RWPE2 (cell line): ENCODE data around the gene MYEOV.

Experiments used
- ATAC-seq: fragments of 200-7000 bp; cut with Tn5 transposase; 3 replicates; pipeline ENCODE4 v1.9.1; 2021; ENCODE audit warnings: low read depth
- DNase-seq: peaks from one replicate; pipeline ENCODE4 v3.0.0-alpha.2; 2020; ENCODE audit warnings: low spot score
- H3K27ac ChIP-seq: fragments of 450-650 bp; 2 replicates; pipeline ENCODE4 v1.5.1; 2017; ENCODE audit warnings: mild to moderate bottlenecking; ENCODE audit not compliant: poor library complexity, severe bottlenecking
- H3K27me3 ChIP-seq: fragments of 250-450 bp; sonication (Bioruptor Pico); 2 replicates; pipeline ENCODE4 v1.5.1; 2021; ENCODE audit warnings: mild to moderate bottlenecking, moderate library complexity; ENCODE audit not compliant: insufficient read depth, poor library complexity, severe bottlenecking
- H3K36me3 ChIP-seq: fragments of 250-450 bp; sonication (Bioruptor Pico); 2 replicates; pipeline ENCODE4 v1.5.1; 2020; ENCODE audit warnings: low read depth, mild to moderate bottlenecking, moderate library complexity
- H3K4me1 ChIP-seq: fragments of 250-450 bp; sonication (Bioruptor Pico); 2 replicates; pipeline ENCODE4 v1.5.1; 2021; ENCODE audit warnings: mild to moderate bottlenecking, moderate library complexity; ENCODE audit not compliant: insufficient read depth, poor library complexity, severe bottlenecking
- H3K4me3 ChIP-seq: fragments of 250-450 bp; sonication (Bioruptor Pico); 2 replicates; pipeline ENCODE4 v1.5.1; 2021; ENCODE audit warnings: mild to moderate bottlenecking, moderate library complexity; ENCODE audit not compliant: severe bottlenecking
- H3K9me3 ChIP-seq: fragments of 250-450 bp; sonication (Bioruptor Pico); 2 replicates; pipeline ENCODE4 v1.5.1; 2021; ENCODE audit warnings: mild to moderate bottlenecking, moderate library complexity; ENCODE audit not compliant: severe bottlenecking
- TF ChIP-seq, protein P1 (sequence below): fragments of 450-650 bp; IDR thresholded peaks from one replicate; pipeline ENCODE4 v1.5.1; 2017; ENCODE audit warnings: mild to moderate bottlenecking, moderate library complexity; ENCODE audit not compliant: poor library complexity, severe bottlenecking

Gene MYEOV

DNA sequence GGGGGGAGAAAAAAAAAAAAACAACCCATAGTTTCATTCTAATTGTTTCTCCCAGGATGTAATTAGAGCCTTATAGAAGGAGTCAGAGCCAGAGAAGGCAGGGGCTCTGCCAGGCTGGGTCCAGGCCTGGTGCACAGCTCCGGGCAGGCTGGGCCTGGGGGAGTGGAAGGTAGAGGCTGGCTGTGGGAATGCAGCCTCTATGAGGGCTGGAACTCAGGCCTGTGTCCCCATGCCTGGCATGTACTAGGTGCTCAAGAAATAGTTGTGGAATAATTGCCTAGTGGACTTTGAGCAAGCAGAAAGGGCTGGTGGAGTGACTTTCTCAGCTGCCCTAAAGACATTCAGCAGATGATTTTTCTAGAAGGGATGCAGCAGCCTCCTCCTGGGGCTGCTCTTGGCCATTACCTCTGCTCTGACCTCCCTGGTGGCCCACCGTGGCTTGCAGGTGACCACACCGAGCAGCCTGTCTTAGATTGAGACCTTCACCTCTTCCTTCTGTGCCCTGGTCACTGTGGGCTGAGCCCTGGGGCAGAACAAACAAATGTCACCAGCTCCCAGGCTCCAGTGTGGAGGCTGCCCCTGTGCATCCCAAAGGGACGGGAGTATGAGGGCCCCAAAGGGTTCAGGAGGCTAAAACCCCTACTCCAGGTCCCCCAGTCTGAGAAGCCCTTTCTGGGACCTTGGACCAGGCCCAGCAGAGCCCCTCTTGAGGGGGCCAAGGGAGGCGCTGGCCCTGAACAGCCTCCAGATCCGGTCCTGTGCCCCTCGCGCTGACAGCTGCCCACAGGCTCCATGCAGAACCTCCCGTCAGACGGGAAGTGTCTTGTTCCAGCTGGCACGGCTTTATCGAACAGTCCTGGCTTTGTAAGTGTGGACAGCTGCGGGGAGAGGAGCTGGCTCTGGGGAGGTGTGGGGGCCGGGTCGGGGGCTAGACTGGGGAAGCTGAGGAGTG lies 18.8 kb downstream of the MYEOV start:
- no peaks in the 10 kb centered on the region for H3K36me3 ChIP-seq
- no peak overlapping the region for H3K27ac ChIP-seq
- H3K9me3 ChIP-seq: no peaks in the 10 kb centered on the region
- DNase-seq (peak; percentile 40), ATAC-seq (no peak)
- no peak overlapping the region for H3K4me3 ChIP-seq
- TF ChIP-seq, protein P1, sequence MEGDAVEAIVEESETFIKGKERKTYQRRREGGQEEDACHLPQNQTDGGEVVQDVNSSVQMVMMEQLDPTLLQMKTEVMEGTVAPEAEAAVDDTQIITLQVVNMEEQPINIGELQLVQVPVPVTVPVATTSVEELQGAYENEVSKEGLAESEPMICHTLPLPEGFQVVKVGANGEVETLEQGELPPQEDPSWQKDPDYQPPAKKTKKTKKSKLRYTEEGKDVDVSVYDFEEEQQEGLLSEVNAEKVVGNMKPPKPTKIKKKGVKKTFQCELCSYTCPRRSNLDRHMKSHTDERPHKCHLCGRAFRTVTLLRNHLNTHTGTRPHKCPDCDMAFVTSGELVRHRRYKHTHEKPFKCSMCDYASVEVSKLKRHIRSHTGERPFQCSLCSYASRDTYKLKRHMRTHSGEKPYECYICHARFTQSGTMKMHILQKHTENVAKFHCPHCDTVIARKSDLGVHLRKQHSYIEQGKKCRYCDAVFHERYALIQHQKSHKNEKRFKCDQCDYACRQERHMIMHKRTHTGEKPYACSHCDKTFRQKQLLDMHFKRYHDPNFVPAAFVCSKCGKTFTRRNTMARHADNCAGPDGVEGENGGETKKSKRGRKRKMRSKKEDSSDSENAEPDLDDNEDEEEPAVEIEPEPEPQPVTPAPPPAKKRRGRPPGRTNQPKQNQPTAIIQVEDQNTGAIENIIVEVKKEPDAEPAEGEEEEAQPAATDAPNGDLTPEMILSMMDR: no peak
- H3K27me3 ChIP-seq: no peaks in the 10 kb centered on the region
- H3K4me1 ChIP-seq: no peaks in the 10 kb centered on the region

DNA sequence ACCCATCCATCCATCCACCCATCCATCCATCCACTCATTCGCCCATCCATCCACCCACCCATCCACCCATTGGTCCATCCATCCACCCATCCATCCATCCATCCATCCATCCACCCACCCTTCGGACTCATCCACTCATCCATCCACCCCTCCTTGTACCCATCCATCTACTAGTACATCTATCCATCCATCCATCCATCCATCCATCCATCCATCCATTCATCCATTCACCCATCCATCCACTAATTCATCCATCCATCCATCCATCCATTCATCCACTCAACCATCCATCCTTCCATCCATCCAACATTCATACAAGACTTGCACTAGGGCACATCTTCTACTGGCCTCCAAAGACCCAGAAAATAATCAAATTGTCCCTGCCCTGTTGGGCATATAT lies 20.0 kb downstream of the MYEOV start:
- no peak for DNase-seq
- no peaks in the 10 kb centered on the region for H3K4me1 ChIP-seq

DNA sequence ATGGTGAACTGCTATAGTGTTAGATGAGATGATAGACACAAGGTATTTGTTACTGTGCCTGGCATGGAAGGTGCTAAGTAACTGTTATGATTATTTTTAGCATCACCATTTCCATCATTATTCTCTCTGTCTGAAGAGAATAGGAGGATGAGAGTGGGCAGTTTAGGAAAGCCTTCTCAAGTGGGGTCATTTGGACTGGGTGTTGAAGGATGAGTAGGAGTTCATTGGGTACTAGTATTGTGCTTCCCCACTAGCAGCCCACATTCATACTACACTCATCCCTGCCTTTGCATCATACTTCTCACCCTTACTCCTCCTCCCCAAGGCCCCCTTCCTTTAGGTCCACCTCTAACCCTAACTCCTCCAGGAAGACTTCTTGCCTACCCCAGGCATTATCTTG lies 20.6 kb downstream of the MYEOV start:
- H3K27ac ChIP-seq: no peak overlapping the region

More for the DNA sequence above, 20.0 kb downstream of the MYEOV start:
- Histone ChIP-seq H3K27me3 (no peaks in the 10 kb centered on the region), H3K36me3 (no peaks in the 10 kb centered on the region), H3K4me3 (no peak overlapping the region), H3K27ac (no peak overlapping the region), H3K9me3 (no peaks in the 10 kb centered on the region)
- no peak for ATAC-seq
- TF ChIP-seq, protein P1: no peak

DNA sequence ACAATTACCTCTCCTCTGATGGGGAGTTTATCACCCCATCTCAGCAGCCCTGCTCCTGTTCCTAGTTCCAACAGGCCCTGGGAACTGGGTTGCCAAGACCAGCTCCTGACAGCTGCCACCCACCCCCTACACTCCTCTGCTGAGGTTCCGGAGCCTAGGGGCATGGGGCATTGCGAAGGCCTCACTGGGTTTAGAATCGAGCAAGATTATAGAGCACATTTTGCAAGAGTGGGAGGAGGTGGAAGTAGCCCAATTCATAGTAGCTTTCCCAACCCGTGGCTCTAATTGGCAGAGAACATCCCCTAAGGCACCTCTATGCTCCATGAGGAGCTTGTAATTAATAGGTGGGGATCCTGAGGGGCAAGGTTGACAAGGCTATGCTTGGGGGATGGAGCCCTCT lies 23.0 kb downstream of the MYEOV start:
- Histone ChIP-seq H3K27me3 (no peaks in the 10 kb centered on the region), H3K9me3 (no peaks in the 10 kb centered on the region), H3K4me1 (peaks cover 11% of the 10 kb centered on the region), H3K4me3 (no peak overlapping the region), H3K36me3 (no peaks in the 10 kb centered on the region), H3K27ac (no peak overlapping the region)
- DNase-seq (peak; percentile 15), ATAC-seq (no peak)
- TF ChIP-seq, protein P1: no peak

More for the DNA sequence above, 20.6 kb downstream of the MYEOV start:
- H3K4me1 ChIP-seq: no peaks in the 10 kb centered on the region
- H3K9me3 ChIP-seq: no peaks in the 10 kb centered on the region
- DNase-seq (no peak), ATAC-seq (no peak)
- TF ChIP-seq, protein P1: no peak
- no peaks in the 10 kb centered on the region for H3K36me3 ChIP-seq
- no peaks in the 10 kb centered on the region for H3K27me3 ChIP-seq
- H3K4me3 ChIP-seq: no peak overlapping the region
